GM12874 (cell line): Measurements from ENCODE around the gene MS4A12.
A peak's percentile ranks its signal among the peaks of the same experiment; 100 is the strongest.

Experiments
- CTCF ChIP-seq: IDR thresholded peaks from 2 replicates; pipeline ENCODE4 v1.5.1; 2011; ENCODE audit warnings: low read depth, mild to moderate bottlenecking, control low read depth, low read length, moderate library complexity; ENCODE audit not compliant: insufficient read depth

The MS4A12 gene

GRCh38 chr11:60468829-60469228 lies 23.7 kb upstream of the MS4A12 start:
- TF ChIP-seq CTCF: no peak

- no peak for TF ChIP-seq CTCF
These were observed 22.9 kb upstream of the MS4A12 start for GRCh38 chr11:60469723-60470122.

GRCh38 chr11:60477035-60477445 lies 15.5 kb upstream of the MS4A12 start:
- no peak for TF ChIP-seq CTCF

GRCh38 chr11:60482361-60482760 lies 10.2 kb upstream of the MS4A12 start:
- no peak for TF ChIP-seq CTCF

- TF ChIP-seq CTCF: peak; percentile 72
These were observed 6.6 kb upstream of the MS4A12 start for GRCh38 chr11:60485987-60486386.

- TF ChIP-seq CTCF: no peak
These were observed 876 bp downstream of the MS4A12 start for GRCh38 chr11:60493454-60493853.

- TF ChIP-seq CTCF: no peak
These were observed 5.8 kb downstream of the MS4A12 start for GRCh38 chr11:60498399-60498798.

- TF ChIP-seq CTCF: no peak
These were observed 6.3 kb downstream of the MS4A12 start for GRCh38 chr11:60498853-60499252.
